Measurements from ENCODE around the gene GRK3.

GRK3 gene

GRCh38 chr22:25663654-25664053, 99.2 kb downstream of the GRK3 start:
- DNase-seq (ENCODE audit: low spot score) = no peak

GRCh38 chr22:25666308-25666707, 101.8 kb downstream of the GRK3 start:
- DNase-seq (ENCODE audit: low spot score) = no peak

GRCh38 chr22:25668437-25668836, 104.0 kb downstream of the GRK3 start:
- DNase-seq (ENCODE audit: low spot score) = no peak

- DNase-seq (ENCODE audit: low spot score) = no peak
These were observed 105.0 kb downstream of the GRK3 start for GRCh38 chr22:25669253-25670069.

- DNase-seq (ENCODE audit: low spot score) = no peak
These were observed 105.6 kb downstream of the GRK3 start for GRCh38 chr22:25670070-25670461.

- no peak for DNase-seq (ENCODE audit: low spot score)
These were observed 108.0 kb downstream of the GRK3 start for GRCh38 chr22:25672289-25673084.

GRCh38 chr22:25673713-25674112, 109.2 kb downstream of the GRK3 start:
- DNase-seq (ENCODE audit: low spot score) = no peak

GRCh38 chr22:25677631-25678030, 113.2 kb downstream of the GRK3 start:
- DNase-seq (ENCODE audit: low spot score) = no peak

- DNase-seq (ENCODE audit: low spot score) = no peak
These were observed 115.6 kb downstream of the GRK3 start for GRCh38 chr22:25680051-25680450.

GRCh38 chr22:25680956-25681355, 116.5 kb downstream of the GRK3 start:
- no peak for DNase-seq (ENCODE audit: low spot score)

GRCh38 chr22:25682109-25682508, 117.6 kb downstream of the GRK3 start:
- DNase-seq (ENCODE audit: low spot score) = no peak

GRCh38 chr22:25688627-25689026, 124.2 kb downstream of the GRK3 start:
- no peak for DNase-seq (ENCODE audit: low spot score)

- DNase-seq (ENCODE audit: low spot score) = no peak
These were observed 125.2 kb downstream of the GRK3 start for GRCh38 chr22:25689631-25690030.

GRCh38 chr22:25690798-25691197, 126.3 kb downstream of the GRK3 start:
- DNase-seq (ENCODE audit: low spot score) = no peak

GRCh38 chr22:25692397-25693267, 128.2 kb downstream of the GRK3 start:
- no peak for DNase-seq (ENCODE audit: low spot score)

GRCh38 chr22:25693268-25693565, 128.7 kb downstream of the GRK3 start:
- no peak for DNase-seq (ENCODE audit: low spot score)

- DNase-seq (ENCODE audit: low spot score) = no peak
These were observed 129.9 kb downstream of the GRK3 start for GRCh38 chr22:25694196-25694907.

GRCh38 chr22:25695146-25695545, 130.7 kb downstream of the GRK3 start:
- no peak for DNase-seq (ENCODE audit: low spot score)

- DNase-seq (ENCODE audit: low spot score) = no peak
These were observed 132.3 kb downstream of the GRK3 start for GRCh38 chr22:25696763-25697162.

GRCh38 chr22:25697181-25697664, 132.7 kb downstream of the GRK3 start:
- DNase-seq (ENCODE audit: low spot score) = no peak

GRCh38 chr22:25697978-25698377, 133.5 kb downstream of the GRK3 start:
- no peak for DNase-seq (ENCODE audit: low spot score)

- no peak for DNase-seq (ENCODE audit: low spot score)
These were observed 134.0 kb downstream of the GRK3 start for GRCh38 chr22:25698461-25698860.

All from CD4-positive, alpha-beta T cell treated with Interleukin-15 for 4 hours (primary cell).